ENCODE results near the gene CRYBA1.

CRYBA1 gene

GRCh38 chr17:29283496-29283895 lies 36.8 kb downstream of the CRYBA1 start:
- DNase-seq (ENCODE audit: low read depth), result no peak

- DNase-seq (ENCODE audit: low read depth), result no peak
Measured at GRCh38 chr17:29283961-29284360, 37.3 kb downstream of the CRYBA1 start.

- no peak for DNase-seq (ENCODE audit: low read depth)
Measured at GRCh38 chr17:29289852-29290251, 43.2 kb downstream of the CRYBA1 start.

GRCh38 chr17:29291163-29291752 lies 44.6 kb downstream of the CRYBA1 start:
- DNase-seq (ENCODE audit: low read depth), result peak; percentile 50

- no peak for DNase-seq (ENCODE audit: low read depth)
Measured at GRCh38 chr17:29292071-29292991, 45.7 kb downstream of the CRYBA1 start.

GRCh38 chr17:29292992-29293889 lies 46.6 kb downstream of the CRYBA1 start:
- no peak for DNase-seq (ENCODE audit: low read depth)

GRCh38 chr17:29293890-29294579 lies 47.4 kb downstream of the CRYBA1 start, which contains the start of gene NUFIP2:
Gene NUFIP2, minus strand, starts transcription at chr17:29294148. Its CDS starts 89 bp downstream, at chr17:29294059.
- DNase-seq (ENCODE audit: low read depth), result peak; percentile 96

GRCh38 chr17:29294580-29294900 lies 47.9 kb downstream of the CRYBA1 start:
- DNase-seq (ENCODE audit: low read depth), result no peak

- no peak for DNase-seq (ENCODE audit: low read depth)
Measured at GRCh38 chr17:29295420-29295819, 48.8 kb downstream of the CRYBA1 start.

GRCh38 chr17:29299031-29299430 lies 52.4 kb downstream of the CRYBA1 start:
- DNase-seq (ENCODE audit: low read depth), result no peak

GRCh38 chr17:29303386-29303785 lies 56.7 kb downstream of the CRYBA1 start:
- DNase-seq (ENCODE audit: low read depth), result no peak
